CD4-positive, alpha-beta T cell treated with Interleukin-17A for 1 hour (primary cell): ENCODE measurements around the gene HRH4.
A peak's percentile ranks its signal among the peaks of the same experiment; 100 is the strongest.

Experiments
- DNase-seq: peaks from one replicate; pipeline ENCODE4 v3.0.0-alpha.2; 2020

HRH4 gene

GRCh38 chr18:24460388-24460787 is at the start of gene HRH4:
Gene HRH4, plus strand, starts transcription at chr18:24460637. Its CDS starts 92 bp downstream, at chr18:24460729.
- no peak for DNase-seq

DNA sequence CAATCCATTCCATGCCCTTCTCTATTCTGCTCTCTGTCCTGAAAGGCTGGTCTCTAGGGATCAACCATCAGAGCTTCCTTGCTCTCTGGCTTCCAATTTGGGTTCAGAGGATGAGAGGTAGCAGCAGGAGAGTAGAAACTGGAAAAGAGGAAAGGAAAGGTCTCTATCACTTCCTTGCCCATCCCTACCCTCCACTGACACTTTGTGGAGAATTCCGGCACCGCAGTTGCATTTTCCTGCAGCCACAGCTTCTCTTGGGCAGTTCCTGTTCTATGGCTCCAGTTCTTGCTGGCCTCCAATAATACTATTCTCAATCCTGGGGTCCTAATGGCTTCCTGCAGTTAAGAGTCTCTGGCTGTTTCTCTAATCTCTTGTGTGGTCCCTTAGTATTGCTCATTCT is 47.3 kb upstream of the HRH4 start:
- no peak for DNase-seq

GRCh38 chr18:24414349-24415003 is 46.0 kb upstream of the HRH4 start:
- DNase-seq = no peak

GRCh38 chr18:24417480-24417879 is 43.0 kb upstream of the HRH4 start:
- DNase-seq = no peak

- no peak for DNase-seq
Observed at GRCh38 chr18:24420551-24420950, 39.9 kb upstream of the HRH4 start.

DNA sequence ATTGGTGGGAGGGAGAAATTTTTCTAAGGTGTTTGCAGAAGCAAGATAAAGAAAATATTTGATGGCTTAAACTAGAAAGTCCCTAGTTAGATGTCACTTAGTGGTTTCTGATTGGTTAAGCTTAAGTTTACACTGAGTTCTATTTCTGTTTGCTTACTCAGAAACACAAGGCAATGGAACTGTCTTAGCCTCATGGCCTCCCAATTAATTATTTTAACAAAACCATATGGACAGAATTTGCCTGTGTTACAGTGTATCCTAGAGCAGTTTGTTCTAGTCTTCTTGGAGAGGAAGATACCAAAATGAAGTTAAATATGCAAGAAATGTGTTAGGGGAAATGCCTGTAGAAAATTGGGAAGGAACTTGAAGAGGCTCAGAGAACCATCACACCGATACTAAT is 38.6 kb upstream of the HRH4 start:
- DNase-seq = no peak

DNA sequence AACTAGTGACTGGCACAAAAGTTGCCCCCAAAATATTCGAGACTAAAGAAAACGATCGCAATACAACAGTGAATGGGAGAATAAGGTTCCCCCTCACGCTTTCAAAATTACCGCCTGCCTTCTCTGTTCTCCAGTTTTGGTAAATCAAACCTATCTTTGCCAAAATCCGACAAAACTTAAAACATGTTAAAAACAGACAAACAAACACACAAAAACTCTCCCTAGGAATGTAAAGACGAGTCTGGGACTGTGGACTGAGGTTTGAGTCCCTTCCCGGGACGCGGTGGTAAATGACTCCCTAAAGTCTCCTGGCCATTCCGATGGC is 34.4 kb upstream of the HRH4 start:
- no peak for DNase-seq

DNA sequence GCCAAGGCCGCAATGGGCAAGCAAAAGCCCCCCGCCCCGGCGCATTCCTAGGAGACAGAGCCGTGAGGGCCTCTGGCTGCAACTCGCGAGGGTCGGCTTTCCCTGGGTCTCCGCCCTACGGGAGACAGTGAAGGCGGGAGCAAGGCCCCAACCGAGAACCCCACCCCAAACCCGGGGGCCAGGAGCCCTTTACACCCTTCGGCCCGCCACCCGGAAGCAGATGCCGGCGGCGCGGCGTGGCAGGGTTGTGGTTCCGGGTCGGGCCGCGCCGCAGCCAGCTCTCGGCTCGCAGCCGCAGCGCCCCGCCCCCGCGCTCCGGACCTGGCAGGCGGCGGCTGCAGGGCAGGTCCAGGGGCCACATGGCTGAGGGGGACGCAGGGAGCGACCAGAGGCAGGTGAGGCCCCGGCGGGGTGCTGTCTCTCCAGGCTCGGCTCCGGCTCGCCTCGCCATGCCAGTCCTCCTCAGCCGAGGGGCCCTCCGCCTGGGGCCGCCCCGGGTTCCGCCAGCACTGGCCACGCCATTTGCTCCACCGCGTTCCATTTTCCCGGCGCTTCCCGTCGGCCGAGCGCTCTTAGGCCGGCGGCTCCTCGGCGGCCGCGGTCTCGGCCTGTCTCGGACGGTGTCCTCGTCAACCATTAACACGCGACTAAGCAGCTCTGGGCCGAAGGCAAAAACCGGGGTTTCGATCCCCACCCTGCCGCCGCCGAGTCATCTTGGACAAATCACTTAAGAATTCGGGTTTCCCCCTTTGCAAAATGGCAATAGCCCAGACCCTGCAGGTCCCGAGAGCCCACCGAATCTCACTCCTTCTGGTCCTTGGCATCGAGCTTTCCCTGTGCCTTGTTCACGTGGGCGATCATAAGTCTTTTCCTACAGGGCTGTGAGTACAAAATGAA is 33.8 kb upstream of the HRH4 start, which contains the start of gene IMPACT:
TSS of gene IMPACT (plus strand) at position 273 of the 897 bp plus-strand sequence. CDS start at position 360, 87 bp downstream.
- DNase-seq = peak; percentile 78

DNA sequence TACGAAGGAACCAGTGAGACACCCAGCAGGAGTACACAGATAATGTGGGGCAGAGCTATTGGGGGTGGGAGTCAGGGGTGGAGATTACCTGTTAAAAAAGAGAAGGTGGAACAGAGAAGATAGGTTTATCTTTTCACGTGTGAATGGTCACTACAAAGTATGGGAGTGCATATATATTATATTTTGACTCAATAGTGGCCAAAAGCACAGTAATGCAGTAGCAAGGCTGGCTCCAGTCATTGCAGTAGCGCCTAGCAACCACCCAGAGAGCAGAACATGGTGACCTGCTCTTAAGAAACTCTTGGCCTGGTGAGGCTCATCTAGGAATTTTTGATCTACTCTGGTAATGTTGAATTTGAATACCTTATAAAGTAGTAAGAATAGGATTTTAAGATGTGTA is 33.0 kb upstream of the HRH4 start:
- DNase-seq = no peak

GRCh38 chr18:24428709-24429108 is 31.7 kb upstream of the HRH4 start:
- DNase-seq = no peak

DNA sequence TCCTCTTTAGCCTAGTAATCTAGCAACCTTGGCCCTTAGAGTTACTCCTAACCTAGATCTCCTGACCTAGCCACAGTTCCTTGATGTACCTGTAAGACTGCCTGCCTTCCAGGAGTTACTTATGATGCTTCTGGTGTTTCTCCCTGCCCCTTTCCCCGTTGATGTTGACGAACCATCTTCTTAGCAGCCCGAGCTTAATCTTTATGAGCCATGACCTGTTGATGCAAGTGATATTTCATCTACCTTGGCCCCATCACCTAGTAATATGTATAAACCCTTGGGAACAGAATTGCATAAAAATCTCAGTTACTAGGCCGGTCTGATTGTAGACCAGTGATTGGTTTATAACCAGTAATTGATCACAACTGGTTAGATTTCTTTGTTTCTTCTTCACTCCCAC is 31.2 kb upstream of the HRH4 start:
- no peak for DNase-seq

- DNase-seq = no peak
Observed at GRCh38 chr18:24432618-24433017, 27.8 kb upstream of the HRH4 start.

GRCh38 chr18:24436939-24437338 is 23.5 kb upstream of the HRH4 start:
- no peak for DNase-seq

DNA sequence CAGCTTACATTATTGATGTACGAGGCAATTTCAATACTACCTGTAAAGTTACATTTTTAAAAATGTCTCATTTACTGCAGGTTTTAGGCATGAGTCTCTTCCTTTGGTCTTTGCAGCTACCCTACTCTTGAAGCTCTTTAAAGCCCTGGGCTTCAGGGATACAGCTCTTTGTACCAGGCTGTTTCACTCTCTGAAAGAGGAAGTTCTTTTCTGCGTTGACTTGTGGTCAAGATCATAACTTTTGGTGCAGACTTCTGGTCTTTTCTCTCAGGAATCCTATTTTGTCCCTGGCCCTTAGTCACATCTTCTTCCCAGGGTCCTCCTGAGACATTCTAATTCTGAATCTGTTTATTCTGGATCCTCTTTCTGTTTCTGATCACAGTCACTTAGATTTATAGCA is 16.6 kb upstream of the HRH4 start:
- DNase-seq = no peak

GRCh38 chr18:24446453-24446852 is 14.0 kb upstream of the HRH4 start:
- no peak for DNase-seq

DNA sequence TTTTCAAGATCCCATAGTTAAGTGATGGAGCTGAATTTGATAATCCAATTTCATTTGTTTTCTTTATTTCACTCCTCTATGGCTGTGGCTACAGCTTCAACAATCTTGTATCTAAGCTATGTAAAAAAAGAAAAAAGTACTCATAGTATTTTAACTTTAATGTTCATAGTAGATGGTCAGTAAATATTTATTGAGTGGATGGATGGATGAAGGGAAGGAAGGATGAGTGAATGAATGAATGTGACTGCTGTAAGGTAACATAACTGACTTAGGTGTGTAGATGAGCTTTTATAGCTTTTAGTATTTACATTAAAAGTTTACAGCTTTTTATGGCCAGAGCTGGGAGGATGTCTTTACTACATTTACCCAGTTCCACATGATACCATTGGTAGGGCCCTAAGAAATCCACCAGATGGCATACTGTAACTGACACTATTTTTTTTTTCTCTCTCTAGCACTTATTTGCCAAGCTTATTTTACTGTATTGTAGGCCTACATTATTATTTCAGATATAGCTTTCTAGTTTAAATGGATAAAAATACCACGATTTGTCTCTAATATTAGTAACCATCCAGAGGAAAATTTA is 13.4 kb upstream of the HRH4 start:
- no peak for DNase-seq

DNA sequence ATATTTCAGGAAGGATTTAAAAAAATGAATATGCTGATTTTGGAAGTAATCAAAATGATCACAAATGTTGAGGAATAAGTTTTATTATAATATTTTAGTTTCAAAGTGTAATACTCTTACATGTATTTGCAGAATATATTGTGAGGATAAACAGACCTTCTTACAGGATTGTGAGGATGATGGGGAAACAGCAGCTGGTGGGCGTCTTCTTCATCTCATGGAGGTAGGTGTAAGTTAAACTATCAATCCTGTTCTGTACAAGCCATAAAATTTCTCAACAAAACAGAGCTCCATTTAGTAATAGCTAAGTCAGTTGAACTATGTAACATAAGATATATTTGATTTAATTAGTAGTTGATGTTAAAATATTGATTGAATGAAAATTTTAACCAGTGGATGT is 12.5 kb upstream of the HRH4 start:
- no peak for DNase-seq

DNA sequence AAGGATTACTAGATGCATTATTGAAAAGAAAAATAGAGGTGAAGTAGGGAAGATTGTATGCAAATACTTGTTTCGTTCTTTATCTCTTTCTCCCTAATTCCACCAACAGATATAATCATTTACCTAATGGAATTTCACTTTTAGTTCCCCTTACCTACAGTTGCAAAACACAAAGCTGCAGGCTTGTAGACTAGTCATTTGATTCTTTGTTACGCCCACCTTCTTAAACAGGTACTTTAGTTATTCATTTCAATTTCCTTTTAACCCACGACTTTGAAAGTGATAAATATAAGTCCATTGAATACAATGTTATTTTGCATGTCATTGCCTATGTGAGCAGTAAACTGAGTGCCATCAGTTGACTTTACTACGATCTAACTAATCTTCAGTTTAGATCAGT is 3.9 kb upstream of the HRH4 start:
- DNase-seq = no peak

- no peak for DNase-seq
Observed at GRCh38 chr18:24459772-24460171, 665 bp upstream of the HRH4 start.

DNA sequence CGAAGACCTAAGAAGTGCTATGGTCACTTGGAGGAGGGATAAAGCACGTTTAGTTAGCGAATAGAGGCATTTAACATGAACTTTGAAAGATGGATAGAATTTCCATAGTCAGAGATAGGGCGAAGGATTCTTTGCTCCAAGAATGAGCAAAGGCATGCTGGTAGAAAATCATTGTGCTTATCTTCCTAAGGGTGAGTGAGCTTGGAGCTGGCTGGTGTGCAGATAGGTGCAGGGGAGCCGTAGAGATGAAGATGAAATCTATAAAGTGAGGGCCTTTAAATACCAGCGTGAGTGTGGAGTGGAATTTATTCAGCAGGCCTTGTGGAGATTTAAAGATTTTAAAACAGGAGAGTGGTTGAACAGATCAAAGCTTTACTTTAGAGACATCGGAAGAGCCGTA is 1.6 kb downstream of the HRH4 start:
- DNase-seq = no peak

GRCh38 chr18:24462838-24463775 is 2.7 kb downstream of the HRH4 start:
- DNase-seq = no peak

DNA sequence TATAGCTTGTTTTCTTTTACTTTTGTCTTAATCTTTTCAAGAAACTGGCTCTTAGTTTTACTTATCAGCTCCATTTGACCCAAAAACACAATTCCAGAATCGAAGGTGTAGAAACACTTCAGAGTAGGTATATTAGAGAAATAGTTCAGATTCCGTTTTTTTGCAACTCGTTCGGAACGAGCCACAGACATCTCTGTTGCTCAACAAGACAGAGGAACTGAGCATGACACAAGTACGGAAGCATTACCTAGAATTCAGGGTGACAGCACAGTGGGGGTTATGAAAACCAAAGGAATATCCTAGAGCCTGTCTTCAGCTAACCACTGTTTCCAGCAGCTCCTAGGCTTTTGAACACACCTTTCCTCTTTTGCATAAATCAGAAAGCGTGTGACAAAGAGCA is 5.0 kb downstream of the HRH4 start:
- no peak for DNase-seq

GRCh38 chr18:24466771-24467170 is 6.3 kb downstream of the HRH4 start:
- DNase-seq = no peak
